HL-60 (cell line): ENCODE data around the gene AIF1L.

Source experiments
- DNase-seq, 2 experiments: peaks; one replicate each; pipeline ENCODE4 v3.0.0-alpha.2; 2010 to 2020; ENCODE audit warnings: low read depth in 1 of 2, low spot score in 1 of 2
- H3K27ac ChIP-seq: fragments of 250-450 bp; sonication (Bioruptor Pico); replicated peaks from 2 replicates; pipeline ENCODE4 v1.5.1; 2020; ENCODE audit warnings: mild to moderate bottlenecking, moderate library complexity
- H3K27me3 ChIP-seq: fragments of 250-450 bp; sonication (Bioruptor Pico); 2 replicates; pipeline ENCODE4 v1.5.1; 2021; ENCODE audit warnings: mild to moderate bottlenecking, moderate library complexity; ENCODE audit not compliant: insufficient read depth, poor library complexity, severe bottlenecking
- H3K4me3 ChIP-seq: replicated peaks from 2 replicates; pipeline ENCODE4 v1.5.1; 2011; ENCODE audit warnings: mild to moderate bottlenecking, control low read depth, low read length; ENCODE audit not compliant: insufficient read depth
- GABPA ChIP-seq: IDR thresholded peaks from 2 replicates; pipeline ENCODE4 v1.6.1; 2012; ENCODE audit warnings: low read depth
- POLR2AphosphoS5 ChIP-seq: IDR thresholded peaks from 2 replicates; pipeline ENCODE4 v1.6.1; 2012; ENCODE audit warnings: low read depth
- SPI1 ChIP-seq: IDR thresholded peaks from 2 replicates; pipeline ENCODE4 v1.6.1; 2012; ENCODE audit warnings: low read depth, mild to moderate bottlenecking, borderline replicate concordance
- TF ChIP-seq, protein P1 (sequence below): IDR thresholded peaks from 2 replicates; pipeline ENCODE4 v1.6.1; 2012; ENCODE audit warnings: low read depth; ENCODE audit not compliant: insufficient replicate concordance
- TF ChIP-seq, protein P2 (sequence below): IDR thresholded peaks from one replicate; pipeline ENCODE4 v1.5.1; 2011; ENCODE audit warnings: low read length, control low read depth, inconsistent platforms; ENCODE audit not compliant: insufficient read depth

The AIF1L gene

GRCh38 chr9:131165523-131165922 is 69.2 kb downstream of the AIF1L start:
- no peaks in the 10 kb centered on the region for H3K27me3 ChIP-seq
- H3K4me3 ChIP-seq, result no peak overlapping the region
- no peak for DNase-seq
- no peak overlapping the region for H3K27ac ChIP-seq
- TF ChIP-seq, protein P1, sequence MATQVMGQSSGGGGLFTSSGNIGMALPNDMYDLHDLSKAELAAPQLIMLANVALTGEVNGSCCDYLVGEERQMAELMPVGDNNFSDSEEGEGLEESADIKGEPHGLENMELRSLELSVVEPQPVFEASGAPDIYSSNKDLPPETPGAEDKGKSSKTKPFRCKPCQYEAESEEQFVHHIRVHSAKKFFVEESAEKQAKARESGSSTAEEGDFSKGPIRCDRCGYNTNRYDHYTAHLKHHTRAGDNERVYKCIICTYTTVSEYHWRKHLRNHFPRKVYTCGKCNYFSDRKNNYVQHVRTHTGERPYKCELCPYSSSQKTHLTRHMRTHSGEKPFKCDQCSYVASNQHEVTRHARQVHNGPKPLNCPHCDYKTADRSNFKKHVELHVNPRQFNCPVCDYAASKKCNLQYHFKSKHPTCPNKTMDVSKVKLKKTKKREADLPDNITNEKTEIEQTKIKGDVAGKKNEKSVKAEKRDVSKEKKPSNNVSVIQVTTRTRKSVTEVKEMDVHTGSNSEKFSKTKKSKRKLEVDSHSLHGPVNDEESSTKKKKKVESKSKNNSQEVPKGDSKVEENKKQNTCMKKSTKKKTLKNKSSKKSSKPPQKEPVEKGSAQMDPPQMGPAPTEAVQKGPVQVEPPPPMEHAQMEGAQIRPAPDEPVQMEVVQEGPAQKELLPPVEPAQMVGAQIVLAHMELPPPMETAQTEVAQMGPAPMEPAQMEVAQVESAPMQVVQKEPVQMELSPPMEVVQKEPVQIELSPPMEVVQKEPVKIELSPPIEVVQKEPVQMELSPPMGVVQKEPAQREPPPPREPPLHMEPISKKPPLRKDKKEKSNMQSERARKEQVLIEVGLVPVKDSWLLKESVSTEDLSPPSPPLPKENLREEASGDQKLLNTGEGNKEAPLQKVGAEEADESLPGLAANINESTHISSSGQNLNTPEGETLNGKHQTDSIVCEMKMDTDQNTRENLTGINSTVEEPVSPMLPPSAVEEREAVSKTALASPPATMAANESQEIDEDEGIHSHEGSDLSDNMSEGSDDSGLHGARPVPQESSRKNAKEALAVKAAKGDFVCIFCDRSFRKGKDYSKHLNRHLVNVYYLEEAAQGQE, result no peak
- no peak for TF ChIP-seq SPI1
- no peak for TF ChIP-seq GABPA
- TF ChIP-seq, protein P2, sequence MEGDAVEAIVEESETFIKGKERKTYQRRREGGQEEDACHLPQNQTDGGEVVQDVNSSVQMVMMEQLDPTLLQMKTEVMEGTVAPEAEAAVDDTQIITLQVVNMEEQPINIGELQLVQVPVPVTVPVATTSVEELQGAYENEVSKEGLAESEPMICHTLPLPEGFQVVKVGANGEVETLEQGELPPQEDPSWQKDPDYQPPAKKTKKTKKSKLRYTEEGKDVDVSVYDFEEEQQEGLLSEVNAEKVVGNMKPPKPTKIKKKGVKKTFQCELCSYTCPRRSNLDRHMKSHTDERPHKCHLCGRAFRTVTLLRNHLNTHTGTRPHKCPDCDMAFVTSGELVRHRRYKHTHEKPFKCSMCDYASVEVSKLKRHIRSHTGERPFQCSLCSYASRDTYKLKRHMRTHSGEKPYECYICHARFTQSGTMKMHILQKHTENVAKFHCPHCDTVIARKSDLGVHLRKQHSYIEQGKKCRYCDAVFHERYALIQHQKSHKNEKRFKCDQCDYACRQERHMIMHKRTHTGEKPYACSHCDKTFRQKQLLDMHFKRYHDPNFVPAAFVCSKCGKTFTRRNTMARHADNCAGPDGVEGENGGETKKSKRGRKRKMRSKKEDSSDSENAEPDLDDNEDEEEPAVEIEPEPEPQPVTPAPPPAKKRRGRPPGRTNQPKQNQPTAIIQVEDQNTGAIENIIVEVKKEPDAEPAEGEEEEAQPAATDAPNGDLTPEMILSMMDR, result no peak
- TF ChIP-seq POLR2AphosphoS5, result no peak

DNA sequence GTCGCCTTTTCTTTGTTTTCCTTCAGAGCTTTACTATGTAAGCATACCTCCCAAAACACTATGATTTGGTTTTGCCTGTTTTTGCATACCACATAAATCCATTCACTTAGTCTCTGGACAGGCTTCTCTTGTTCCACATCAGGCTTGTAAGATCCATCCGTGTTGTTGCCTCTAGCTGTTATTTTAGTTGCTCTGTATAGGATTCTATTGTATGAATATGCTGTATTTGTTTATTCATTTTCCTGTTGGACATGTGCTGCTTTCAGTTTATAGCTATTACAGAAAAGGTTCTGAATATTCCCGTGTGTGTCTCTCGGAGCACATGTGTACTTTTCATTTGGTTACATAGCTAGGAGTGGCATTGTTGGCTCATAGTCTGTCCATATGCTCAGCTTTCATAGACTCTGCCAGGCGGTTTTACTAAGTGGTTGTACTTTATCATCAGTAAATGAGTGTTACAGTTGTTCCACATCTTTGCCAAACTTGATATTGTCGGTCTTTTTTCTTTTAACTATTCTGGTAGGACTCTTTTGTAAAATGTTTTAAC is 70.9 kb downstream of the AIF1L start:
- no peaks in the 10 kb centered on the region for H3K27me3 ChIP-seq
- DNase-seq, result no peak
- no peak overlapping the region for H3K27ac ChIP-seq
- TF ChIP-seq POLR2AphosphoS5, result no peak
- TF ChIP-seq GABPA, result no peak
- TF ChIP-seq, protein P1, result no peak
- TF ChIP-seq, protein P2, result no peak
- no peak overlapping the region for H3K4me3 ChIP-seq

- TF ChIP-seq POLR2AphosphoS5, result no peak
- TF ChIP-seq, protein P2, result no peak
- TF ChIP-seq, protein P1, result no peak
- TF ChIP-seq GABPA, result no peak
- no peak for TF ChIP-seq SPI1
- DNase-seq, result no peak
- Histone ChIP-seq H3K27ac (no peak overlapping the region), H3K4me3 (no peak overlapping the region), H3K27me3 (no peaks in the 10 kb centered on the region)
Measured at GRCh38 chr9:131167936-131168335, 71.6 kb downstream of the AIF1L start.
